Right ventricle myocardium superior (tissue), 1 donor: ENCODE data around the gene TLDC2. TPM values are rescaled to one million over a fixed set of nuclear protein-coding genes. Genes with fewer than 3 reads are reported as not detected.
"Not testable (repeated sequence)": the region's sequence is repeated elsewhere in the genome, so short reads cannot be mapped to it uniquely, and the experiment has no call there.

ENCODE experiments used
- ATAC-seq: fragments of 200-7000 bp; cut with Tn5 transposase; one replicate; pipeline ENCODE4 v1.9.1; 2020; ENCODE audit warnings: mild to moderate bottlenecking; ENCODE audit not compliant: poor library complexity
- DNase-seq: peaks from one replicate; pipeline ENCODE4 v3.0.0-alpha.2; 2020
- intact Hi-C: fragments of 100-400 bp; cut with DNase I; formaldehyde crosslinking; loops from one replicate; pipeline ENCODE4 v1.11.2; 2022
- total RNA-seq: library from RNA; stranded (reverse); fragmentation: NEBNext Ultra II Directional; extraction: Animal tissue kit (Norgen Biotek cat#: 25700); gene quantifications from one replicate; pipeline ENCODE4 v1.2.1, GENCODE V29; 2021
- donor health status: DM: no; HTN: yes; CAD: no; lungs with severe emphysema.

The TLDC2 gene
- total RNA-seq, 1 donor from 2014 or later: not detected

GRCh38 chr20:36927704-36928103 lies 51.8 kb downstream of the TLDC2 start:
- ATAC-seq: no peak
- no peak for DNase-seq
- intact Hi-C loops: no loop called here

- no peak for ATAC-seq
Measured at GRCh38 chr20:36929290-36929689, 53.4 kb downstream of the TLDC2 start.

GRCh38 chr20:36929691-36930090 lies 53.8 kb downstream of the TLDC2 start:
- intact Hi-C loops: no loop called here
- DNase-seq: no peak
- no peak for ATAC-seq

More at GRCh38 chr20:36929290-36929689, 53.4 kb downstream of the TLDC2 start:
- DNase-seq: no peak
- intact Hi-C loops: no loop called here

GRCh38 chr20:36932067-36932466 lies 56.1 kb downstream of the TLDC2 start:
- intact Hi-C loops, DNase-seq, ATAC-seq: not testable (repeated sequence)

- ATAC-seq: no peak
- DNase-seq: no peak
- intact Hi-C loops: no loop called here
Measured at GRCh38 chr20:36932476-36933426, 56.8 kb downstream of the TLDC2 start.

- DNase-seq, intact Hi-C loops, ATAC-seq: not testable (repeated sequence)
Measured at GRCh38 chr20:36933571-36933970, 57.6 kb downstream of the TLDC2 start.

GRCh38 chr20:36936341-36936740 lies 60.4 kb downstream of the TLDC2 start:
- DNase-seq: no peak
- no peak for ATAC-seq
- intact Hi-C loops: no loop called here

- intact Hi-C loops, DNase-seq: not testable (repeated sequence)
- ATAC-seq: peak; percentile 82
Measured at GRCh38 chr20:36936761-36937401, 60.9 kb downstream of the TLDC2 start.

- ATAC-seq (no peak), DNase-seq (no peak)
Measured at GRCh38 chr20:36937402-36937770, 61.4 kb downstream of the TLDC2 start.

GRCh38 chr20:36941401-36941835 lies 65.5 kb downstream of the TLDC2 start:
- no peak for DNase-seq

More at GRCh38 chr20:36937402-36937770, 61.4 kb downstream of the TLDC2 start:
- intact Hi-C loops: no loop called here

More at GRCh38 chr20:36941401-36941835, 65.5 kb downstream of the TLDC2 start:
- no peak for ATAC-seq
- intact Hi-C loops: no loop called here

Other genes with a start within 250 kb of the TLDC2 start
- 0.32 TPM for gene SLA2, start 229.9 kb upstream of the TLDC2 start, total RNA-seq
- 27.5 TPM for gene NDRG3, start 130.0 kb upstream of the TLDC2 start, total RNA-seq
- 3.5 TPM for gene DSN1, start 102.4 kb upstream of the TLDC2 start, total RNA-seq
- 44.1 TPM for gene SAMHD1, start 75.6 kb downstream of the TLDC2 start, total RNA-seq
- 4.5 TPM for gene RBL1, start 219.9 kb downstream of the TLDC2 start, total RNA-seq